Measurements from ENCODE around the gene LIMS4.
"Not testable (repeated sequence)": the region's sequence is repeated elsewhere in the genome, so short reads cannot be mapped to it uniquely, and the experiment has no call there.

Gene LIMS4, protein sequence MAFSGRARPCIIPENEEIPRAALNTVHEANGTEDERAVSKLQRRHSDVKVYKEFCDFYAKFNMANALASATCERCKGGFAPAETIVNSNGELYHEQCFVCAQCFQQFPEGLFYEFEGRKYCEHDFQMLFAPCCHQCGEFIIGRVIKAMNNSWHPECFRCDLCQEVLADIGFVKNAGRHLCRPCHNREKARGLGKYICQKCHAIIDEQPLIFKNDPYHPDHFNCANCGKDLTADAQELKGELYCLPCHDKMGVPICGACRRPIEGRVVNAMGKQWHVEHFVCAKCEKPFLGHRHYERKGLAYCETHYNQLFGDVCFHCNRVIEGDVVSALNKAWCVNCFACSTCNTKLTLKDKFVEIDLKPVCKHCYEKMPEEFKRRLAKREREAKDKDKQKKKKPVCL

DNA sequence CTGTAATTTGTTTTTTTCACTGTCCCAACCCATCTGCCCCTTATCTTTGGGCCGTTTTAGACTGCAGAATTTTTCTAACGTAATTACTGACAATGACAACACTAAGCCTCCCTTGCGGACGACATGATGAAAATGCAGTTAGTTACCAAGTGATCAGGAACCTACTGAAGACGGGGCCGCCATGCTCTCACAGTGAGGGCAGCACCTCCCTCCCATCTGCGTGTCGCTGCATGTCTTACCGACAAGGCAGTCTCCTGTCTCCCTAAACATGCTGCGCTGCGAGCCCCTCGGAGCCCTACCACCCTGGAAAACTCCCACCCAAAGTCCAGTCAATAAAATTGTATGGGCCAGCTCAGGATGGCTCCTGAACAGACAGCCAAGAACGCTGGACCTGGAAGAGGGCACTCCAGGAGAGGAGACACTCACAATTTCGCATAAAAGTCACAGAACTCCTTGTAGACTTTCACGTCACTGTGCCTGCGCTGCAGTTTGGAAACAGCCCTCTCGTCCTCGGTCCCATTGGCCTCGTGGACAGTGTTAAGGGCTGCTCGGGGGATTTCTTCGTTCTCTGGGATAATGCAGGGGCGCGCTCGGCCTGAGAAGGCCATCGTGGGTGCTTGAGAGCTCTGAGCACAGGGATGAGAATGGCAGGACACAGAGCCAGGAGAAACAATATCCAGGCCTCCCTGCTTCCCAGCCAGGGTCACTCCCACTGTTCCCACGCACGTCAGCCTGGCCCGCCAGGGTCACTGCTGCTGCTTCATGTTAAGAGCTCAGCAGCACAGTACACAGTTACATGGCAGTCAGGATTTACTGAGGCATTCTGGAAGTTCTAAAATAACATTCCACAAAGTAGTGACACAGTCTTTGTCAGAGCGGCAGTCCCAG lies at the start of gene LIMS4:
TSS of gene LIMS4 (minus strand) at position 646 of the 888 bp plus-strand sequence. CDS start at position 608, 38 bp downstream.
- POLR2A ChIA-PET (ENCODE audit: low non-redundant PET); CTCF ChIA-PET; DNase-seq (ENCODE audit: low spot score): not testable (repeated sequence)

DNA sequence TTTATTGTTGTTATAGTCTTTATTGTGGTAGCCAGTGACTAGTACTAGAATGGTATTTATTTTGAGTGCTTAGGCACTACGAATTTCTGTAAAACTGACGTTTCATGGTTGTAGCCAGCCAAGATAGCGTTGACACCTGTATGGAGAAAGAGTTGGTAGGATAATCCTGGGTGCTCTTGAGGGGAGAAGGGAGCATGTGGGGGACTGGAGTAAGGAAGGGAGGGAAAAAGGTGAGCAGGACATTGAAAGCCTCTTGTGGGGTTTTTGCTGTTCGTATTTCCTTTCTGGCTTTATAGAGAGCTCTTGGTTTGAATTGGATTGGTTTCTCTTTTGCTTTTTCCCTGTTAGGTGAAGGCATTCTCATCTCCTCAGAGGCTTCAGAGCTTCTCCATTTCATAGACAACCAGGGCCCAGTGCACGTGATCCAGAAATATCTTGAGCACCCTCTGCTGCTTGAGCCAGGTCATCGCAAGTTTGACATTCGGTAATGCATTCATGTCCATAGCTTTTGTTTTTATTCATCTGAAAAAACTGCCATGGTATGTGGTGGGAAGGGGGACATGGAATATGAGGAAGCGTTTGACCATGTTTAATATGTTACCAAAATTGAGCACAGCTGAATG lies 27.2 kb upstream of the LIMS4 start:
- H3K27ac ChIP-seq; POLR2A ChIA-PET (ENCODE audit: low non-redundant PET); DNase-seq (ENCODE audit: low spot score); CTCF ChIA-PET: not testable (repeated sequence)

More for the DNA sequence above, at the start of gene LIMS4:
- not testable (repeated sequence) for H3K27ac ChIP-seq

- POLR2A ChIA-PET (ENCODE audit: low non-redundant PET); H3K27ac ChIP-seq; CTCF ChIA-PET; DNase-seq (ENCODE audit: low spot score): not testable (repeated sequence)
These were observed 23.4 kb upstream of the LIMS4 start for GRCh38 chr2:110496027-110496426.

DNA sequence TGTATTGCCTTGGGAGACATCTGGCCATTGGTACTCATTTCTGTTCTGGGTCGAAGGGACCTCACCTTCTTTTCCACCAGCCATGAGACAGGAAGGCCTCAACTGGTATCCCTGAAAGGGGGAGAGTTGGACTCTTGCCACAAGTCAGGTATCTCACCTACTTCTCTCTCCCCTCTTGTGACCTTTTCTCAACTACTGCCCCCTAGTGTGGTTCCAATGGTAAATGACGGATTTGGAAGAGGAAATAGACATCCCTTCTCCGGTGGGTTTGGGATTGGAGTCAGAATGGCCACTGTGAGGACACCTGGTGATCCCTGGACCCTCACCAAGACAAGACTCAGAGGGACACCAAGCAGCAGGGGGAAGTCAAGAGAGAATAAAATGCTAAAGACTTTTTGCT lies 21.9 kb upstream of the LIMS4 start:
- DNase-seq (ENCODE audit: low spot score); H3K27ac ChIP-seq; POLR2A ChIA-PET (ENCODE audit: low non-redundant PET); CTCF ChIA-PET: not testable (repeated sequence)

DNA sequence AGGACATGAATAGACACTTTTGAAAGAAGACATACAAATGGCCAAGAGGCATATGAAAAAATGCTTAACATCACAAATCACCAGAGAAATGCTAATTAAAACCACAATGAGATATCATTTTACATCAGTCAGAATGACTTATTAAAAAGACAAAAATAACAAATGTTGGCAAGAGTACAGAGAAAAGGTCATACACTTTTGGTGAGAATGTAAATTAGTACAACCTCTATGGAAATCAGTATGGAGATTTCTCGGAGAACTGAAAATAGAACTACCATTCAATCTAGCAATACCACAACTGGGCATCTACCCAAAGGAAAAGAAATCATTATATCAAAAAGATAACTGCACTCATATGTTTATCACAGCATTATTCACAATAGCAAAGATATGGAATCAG lies 16.4 kb upstream of the LIMS4 start:
- H3K27ac ChIP-seq; CTCF ChIA-PET; DNase-seq (ENCODE audit: low spot score); POLR2A ChIA-PET (ENCODE audit: low non-redundant PET): not testable (repeated sequence)

DNA sequence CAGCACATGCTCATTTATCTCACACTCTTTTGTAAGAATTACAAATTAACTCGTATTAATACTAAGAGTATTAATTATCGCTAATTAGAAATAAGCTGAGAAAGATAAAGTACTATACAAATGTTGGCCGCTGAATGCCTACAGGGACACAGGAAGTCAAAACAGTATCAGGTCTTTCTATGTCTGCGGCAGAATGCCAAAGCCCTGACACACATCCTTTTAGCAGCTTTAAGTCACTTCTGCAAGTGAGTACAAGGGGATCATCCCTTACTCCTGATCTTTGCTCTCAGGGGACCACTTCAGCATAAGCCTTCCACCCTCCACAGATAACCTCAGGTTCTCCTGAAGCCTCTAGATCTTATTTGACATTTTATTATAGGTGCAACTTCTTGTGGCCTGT lies 10.1 kb upstream of the LIMS4 start:
- CTCF ChIA-PET; POLR2A ChIA-PET (ENCODE audit: low non-redundant PET); H3K27ac ChIP-seq; DNase-seq (ENCODE audit: low spot score): not testable (repeated sequence)

- DNase-seq (ENCODE audit: low spot score); POLR2A ChIA-PET (ENCODE audit: low non-redundant PET); H3K27ac ChIP-seq; CTCF ChIA-PET: not testable (repeated sequence)
These were observed 8.6 kb upstream of the LIMS4 start for GRCh38 chr2:110481200-110481599.

DNA sequence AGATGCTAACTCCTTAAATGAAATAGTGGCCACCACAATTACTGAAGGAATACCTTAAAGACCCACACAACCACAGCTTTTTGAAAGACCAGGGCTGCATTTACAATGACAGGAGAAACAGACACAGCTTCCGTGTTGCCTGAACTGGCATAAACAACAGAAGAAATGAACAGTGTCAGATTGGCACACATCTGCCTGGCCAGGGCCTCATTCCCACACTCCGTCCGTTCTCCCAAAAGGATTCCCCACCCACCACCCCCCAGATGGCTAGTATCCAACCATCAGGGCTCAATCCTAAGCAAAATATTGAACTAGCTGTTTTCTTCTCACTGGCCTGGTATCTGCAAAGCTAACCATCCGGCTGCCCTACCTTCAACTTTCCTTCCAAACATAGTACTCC lies 7.5 kb upstream of the LIMS4 start:
- CTCF ChIA-PET; H3K27ac ChIP-seq; DNase-seq (ENCODE audit: low spot score); POLR2A ChIA-PET (ENCODE audit: low non-redundant PET): not testable (repeated sequence)

GRCh38 chr2:110477370-110477769 lies 4.8 kb upstream of the LIMS4 start:
- DNase-seq (ENCODE audit: low spot score); POLR2A ChIA-PET (ENCODE audit: low non-redundant PET); CTCF ChIA-PET; H3K27ac ChIP-seq: not testable (repeated sequence)

DNA sequence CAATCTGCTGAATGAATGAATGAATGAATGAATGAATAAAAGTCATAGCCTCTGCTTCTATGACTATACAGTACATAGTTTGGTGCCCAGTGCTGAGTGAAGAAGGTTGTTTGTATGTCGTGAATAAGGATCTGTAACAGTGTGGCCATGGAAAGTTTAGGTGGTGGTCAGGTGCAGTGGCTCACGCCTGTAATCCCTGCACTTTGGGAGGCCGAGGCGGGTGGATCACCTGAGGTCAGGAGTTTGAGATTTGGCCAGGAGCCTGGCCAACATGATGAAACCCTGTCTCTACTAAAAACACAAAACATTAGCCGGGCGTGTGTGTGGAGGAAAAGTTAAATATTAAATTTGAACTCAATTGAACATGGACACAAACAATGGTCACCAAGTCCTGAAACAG lies 4.3 kb upstream of the LIMS4 start:
- CTCF ChIA-PET; POLR2A ChIA-PET (ENCODE audit: low non-redundant PET); H3K27ac ChIP-seq; DNase-seq (ENCODE audit: low spot score): not testable (repeated sequence)

DNA sequence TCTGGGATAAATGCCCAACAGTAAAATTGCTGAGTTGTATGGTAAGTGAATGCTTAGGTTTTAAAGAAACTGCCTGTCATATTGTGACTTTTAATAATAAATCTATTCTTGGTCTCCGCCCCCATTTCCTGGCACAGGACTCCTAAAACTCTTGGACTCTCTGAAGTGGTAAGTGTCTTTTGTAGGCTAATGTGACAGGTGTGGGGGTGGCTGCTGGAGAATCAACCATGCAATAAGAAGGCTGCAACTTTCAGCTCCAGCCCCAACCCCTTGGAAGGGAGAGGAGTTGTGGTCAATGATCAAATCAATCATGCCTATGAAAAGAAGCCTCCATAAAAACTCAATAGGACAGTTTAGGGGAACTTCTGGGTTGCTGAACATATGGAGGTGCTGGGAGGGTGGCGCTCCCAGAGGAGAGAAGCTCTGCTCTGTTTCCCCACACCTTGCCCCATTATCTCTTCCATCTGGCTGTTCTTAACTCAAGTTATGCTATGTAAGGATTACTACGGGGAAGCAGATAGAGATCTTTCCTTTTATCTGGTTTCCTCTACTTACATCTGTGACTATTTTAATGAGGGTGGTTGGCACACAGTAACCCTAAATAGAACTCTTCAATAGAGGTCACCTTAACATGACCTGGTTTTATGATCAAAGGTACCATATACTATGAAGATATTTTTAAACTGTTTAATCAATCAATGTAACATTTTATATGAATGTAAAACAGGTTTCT lies 3.2 kb upstream of the LIMS4 start:
- POLR2A ChIA-PET (ENCODE audit: low non-redundant PET); DNase-seq (ENCODE audit: low spot score); CTCF ChIA-PET; H3K27ac ChIP-seq: not testable (repeated sequence)

DNA sequence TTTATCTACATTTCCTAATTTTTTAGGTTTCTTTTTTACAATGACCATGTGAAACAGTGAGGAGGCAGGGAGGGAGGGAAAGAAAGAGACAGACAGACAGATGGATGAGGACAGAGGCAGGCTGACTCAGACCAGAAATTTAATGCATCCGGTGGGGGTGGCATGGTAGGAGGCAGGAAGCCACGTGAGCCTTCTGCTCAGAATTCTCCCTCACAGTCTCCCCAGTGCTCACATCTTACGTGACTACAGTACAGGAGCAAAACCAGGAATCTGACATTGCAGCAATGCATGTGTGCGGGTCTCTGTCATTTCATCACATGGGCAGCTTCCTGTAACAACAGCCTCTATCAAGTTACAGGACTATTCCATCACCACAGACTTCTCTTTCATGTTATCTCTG lies 2.3 kb upstream of the LIMS4 start:
- DNase-seq (ENCODE audit: low spot score); H3K27ac ChIP-seq; CTCF ChIA-PET; POLR2A ChIA-PET (ENCODE audit: low non-redundant PET): not testable (repeated sequence)

- DNase-seq (ENCODE audit: low spot score); CTCF ChIA-PET; POLR2A ChIA-PET (ENCODE audit: low non-redundant PET); H3K27ac ChIP-seq: not testable (repeated sequence)
These were observed 393 bp upstream of the LIMS4 start for GRCh38 chr2:110473059-110473358.

DNA sequence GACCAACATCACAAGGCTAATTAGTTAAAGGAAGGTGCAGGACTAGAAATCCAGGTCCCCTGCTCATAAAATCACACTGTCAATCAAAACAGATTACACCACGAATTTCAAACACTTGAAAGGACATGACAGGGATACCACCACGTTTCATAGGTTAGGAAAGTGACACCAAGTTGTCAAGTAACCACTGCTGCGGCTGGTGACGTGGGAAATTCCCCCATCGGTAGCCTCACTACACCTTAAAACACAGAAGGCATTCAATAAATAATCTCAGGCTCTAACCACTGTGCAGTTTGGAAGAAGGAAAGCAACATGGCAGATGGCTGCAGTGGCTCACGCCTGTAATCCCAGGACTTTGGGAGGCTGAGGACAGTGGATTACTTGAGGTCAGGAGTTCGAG lies 3.7 kb downstream of the LIMS4 start:
- DNase-seq (ENCODE audit: low spot score); CTCF ChIA-PET; POLR2A ChIA-PET (ENCODE audit: low non-redundant PET); H3K27ac ChIP-seq: not testable (repeated sequence)

DNA sequence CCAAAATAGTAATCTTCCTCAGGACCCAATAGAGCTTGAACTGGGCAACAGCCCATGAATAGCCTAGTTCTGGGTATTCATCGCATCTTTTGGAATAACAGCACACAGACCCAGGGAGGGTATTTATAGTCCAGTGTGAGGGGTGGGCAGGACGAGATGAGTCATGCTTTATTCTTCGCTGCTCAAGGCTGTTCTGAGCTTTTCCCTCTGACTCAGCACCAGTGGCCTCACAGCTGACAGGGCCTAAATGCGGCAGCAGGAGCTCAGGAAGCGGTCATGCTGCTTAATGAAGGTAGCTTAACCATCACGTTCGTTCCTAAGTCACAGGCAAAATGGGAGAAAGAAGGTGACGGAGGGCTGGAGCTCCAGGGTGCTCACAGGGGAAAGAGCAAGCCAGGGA lies 7.3 kb downstream of the LIMS4 start:
- H3K27ac ChIP-seq; POLR2A ChIA-PET (ENCODE audit: low non-redundant PET); DNase-seq (ENCODE audit: low spot score); CTCF ChIA-PET: not testable (repeated sequence)

DNA sequence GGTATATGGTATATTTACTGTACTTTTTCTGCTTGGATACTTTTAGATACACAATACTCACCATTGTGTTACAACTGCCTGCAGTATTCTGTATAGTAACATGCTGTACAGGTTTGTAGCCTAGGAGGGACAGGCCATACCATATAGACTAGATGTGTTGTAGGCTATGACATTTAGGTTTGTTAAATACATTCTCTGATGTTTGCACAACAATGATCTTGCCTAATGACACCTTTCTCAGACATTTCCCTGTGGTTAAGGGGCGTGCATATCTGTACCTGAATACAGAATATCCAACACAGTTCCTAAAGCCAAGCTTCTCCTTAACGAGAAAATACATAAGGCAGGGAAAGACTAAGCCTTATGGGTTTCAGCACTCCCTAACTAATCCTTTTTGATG lies 10.2 kb downstream of the LIMS4 start:
- DNase-seq (ENCODE audit: low spot score); POLR2A ChIA-PET (ENCODE audit: low non-redundant PET); H3K27ac ChIP-seq; CTCF ChIA-PET: not testable (repeated sequence)

DNA sequence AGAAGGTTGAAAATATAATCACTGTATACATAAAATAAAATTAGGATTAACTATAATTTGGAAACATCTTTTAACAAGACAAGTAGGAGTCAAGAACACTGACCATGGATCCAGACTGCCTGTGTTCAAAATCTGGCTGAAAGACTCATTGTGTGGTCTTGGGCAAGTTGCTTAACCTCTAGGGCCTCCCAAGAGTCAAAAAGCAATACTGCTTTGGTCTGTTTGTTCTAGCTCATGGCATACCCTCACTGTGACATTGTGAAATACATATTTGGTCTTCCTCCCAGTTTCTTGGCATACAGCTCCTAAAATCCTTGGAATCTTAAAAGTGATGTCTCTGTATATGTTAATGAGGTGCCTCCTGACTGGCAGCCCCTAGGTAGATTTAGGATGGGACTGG lies 12.3 kb downstream of the LIMS4 start:
- CTCF ChIA-PET; POLR2A ChIA-PET (ENCODE audit: low non-redundant PET); DNase-seq (ENCODE audit: low spot score); H3K27ac ChIP-seq: not testable (repeated sequence)

Measured in RWPE1 (cell line).